GM18526 (cell line): ENCODE data around the gene P2RY8.
A peak's percentile ranks its signal among the peaks of the same experiment; 100 is the strongest.

ENCODE experiments used
- POLR2A ChIP-seq: IDR thresholded peaks from 3 replicates; pipeline ENCODE4 v1.6.1; 2011; ENCODE audit not compliant: insufficient read length; ENCODE audit errors: extremely low read depth

P2RY8 gene

DNA sequence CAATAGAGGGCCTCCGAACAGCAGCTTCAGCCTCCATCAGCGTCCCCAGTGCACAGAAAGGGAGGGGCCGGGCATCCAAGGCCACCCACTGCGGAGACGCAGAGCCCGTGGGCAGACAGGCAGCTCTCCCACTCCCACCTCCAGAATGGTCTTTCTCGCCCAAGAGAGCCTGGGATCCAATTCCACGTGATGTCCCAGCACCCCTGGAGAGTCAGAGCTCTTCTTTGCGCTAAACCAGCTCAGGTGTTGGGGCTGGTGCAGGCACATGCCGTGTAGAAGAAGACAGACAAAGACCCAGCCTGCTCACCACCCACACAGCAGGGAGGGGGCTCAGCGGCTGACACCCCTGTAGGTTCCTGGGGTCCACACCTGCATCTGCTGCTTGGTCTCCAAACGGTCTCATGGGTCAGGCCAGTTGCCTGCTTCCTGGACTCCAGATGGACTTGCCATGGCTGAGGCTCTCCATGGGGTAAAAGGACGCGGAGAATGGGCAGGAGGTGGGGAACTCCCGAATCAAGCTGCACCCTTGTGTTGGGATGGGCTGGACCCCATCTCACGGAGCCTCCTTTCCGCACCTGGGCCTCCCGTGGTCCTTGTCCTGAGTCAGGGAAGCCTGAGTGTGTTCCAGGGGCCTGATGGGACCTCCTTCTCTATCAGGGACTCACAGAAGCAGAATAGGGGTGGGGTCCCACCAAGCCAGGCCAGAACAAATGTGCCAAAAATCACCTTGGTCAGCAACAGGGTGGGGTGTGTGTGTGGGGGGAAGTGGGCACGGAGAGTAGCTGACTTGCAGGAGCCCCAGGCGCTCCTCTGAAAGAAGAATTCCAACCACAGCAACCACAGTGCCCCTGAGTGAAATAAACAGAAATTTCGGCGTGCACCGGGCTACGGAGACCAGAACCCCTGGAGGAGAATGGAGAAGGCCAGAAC lies 72.7 kb downstream of the P2RY8 start:
- TF ChIP-seq POLR2A: no peak

- no peak for TF ChIP-seq POLR2A
Measured at GRCh38 chrX:1463581-1463980, 73.4 kb downstream of the P2RY8 start.

DNA sequence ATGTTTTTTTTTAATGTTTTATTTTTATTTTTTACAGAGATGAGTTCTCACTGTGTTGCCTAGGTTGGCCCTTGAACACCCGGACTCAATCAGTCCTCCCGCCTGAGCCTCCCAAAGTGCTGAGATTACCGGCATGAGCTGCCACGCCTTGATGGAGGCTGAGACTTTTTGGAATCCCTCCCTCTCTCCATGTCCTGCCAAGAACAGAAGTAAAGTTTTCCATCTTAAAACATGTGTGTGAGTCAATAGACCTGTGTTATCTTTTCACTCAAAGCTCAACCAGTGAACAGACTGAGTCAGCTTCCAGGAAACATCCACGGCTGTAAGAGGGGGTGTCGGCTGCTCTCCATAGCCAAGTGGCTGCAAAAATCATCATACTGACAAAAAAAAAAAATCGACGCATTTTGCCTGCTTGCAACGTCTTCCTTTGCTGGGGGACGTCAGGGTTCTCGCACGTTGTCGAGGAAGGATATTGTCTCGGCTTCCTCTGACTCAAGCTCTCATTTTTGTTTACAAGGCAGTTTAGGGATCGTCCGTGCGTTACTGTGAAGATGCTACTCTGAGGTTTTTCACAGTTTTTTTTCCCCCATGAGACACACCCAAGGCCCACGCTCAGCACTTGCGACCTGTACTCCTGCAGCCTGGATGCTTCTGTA lies 74.3 kb downstream of the P2RY8 start:
- no peak for TF ChIP-seq POLR2A

DNA sequence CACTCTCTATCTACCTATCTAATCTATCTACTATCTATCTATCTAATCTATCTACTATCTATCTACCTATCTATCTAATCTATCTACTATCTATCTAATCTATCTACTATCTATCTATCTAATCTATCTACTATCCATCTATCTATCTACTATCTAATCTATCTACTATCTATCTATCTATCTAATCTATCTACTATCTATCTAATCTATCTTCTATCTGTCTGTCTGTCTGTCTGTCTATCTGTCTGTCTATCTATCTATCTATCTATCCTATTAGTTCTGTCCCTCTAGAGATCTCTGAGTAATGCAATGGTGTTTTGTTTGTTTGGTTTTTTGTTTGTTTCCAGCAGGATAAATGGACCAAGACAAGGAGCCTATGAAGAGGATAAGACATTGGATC lies 74.9 kb downstream of the P2RY8 start:
- no peak for TF ChIP-seq POLR2A

- no peak for TF ChIP-seq POLR2A
Measured at GRCh38 chrX:1455948-1456280, 81.1 kb downstream of the P2RY8 start.

- no peak for TF ChIP-seq POLR2A
Measured at GRCh38 chrX:1453951-1454785, 82.8 kb downstream of the P2RY8 start.

- TF ChIP-seq POLR2A: peak; percentile 47
Measured at GRCh38 chrX:1453395-1453783, 83.6 kb downstream of the P2RY8 start.

DNA sequence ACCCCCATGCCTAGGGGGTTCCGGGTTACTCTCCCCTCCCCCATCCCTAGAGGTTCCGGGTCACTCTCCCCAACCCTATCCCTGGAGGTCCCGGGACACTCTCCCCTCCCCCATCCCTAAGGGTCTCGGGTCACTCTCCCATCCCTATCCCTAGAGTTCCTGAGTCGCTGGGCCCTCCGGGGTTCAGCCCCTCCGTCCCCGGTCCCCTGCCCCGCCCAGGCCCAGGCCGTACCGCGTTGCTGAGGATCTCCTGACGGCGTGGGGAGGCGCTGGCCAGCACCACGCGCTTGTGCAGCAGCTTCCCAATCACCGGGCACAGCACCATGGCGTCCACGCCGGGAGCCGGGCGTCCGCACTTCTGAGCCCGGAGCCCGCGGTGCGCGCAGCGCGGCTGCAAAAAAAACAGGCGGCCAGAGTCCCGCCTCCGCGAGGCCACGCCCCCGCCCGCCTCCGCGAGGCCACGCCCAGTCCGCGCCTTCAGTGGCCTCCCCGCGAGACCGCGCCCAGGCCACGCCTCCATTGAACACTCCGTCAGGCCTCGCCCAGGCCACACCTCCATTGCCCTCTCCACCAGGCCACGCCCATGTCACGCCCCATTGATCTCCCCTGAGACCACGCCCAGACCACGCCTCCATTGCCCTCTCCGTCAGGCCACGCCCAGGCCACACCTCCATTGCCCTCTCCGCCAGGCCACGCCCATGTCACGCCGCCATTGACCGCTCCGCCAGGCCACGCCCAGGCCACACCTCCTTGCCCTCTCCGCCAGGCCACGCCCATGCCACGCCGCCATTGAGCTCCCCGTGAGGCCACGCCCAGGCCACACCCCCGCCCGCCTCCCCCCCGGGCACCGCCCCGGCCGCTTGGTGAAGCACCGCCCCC lies 84.2 kb downstream of the P2RY8 start, which contains the start of gene ASMTL:
Gene ASMTL, minus strand, starts transcription at position 394 of the 879 bp plus-strand sequence. Its CDS starts 69 bp downstream, at position 325.
- TF ChIP-seq POLR2A: peak; percentile 96

- no peak for TF ChIP-seq POLR2A
Measured at GRCh38 chrX:1451661-1452515, 85.1 kb downstream of the P2RY8 start.

DNA sequence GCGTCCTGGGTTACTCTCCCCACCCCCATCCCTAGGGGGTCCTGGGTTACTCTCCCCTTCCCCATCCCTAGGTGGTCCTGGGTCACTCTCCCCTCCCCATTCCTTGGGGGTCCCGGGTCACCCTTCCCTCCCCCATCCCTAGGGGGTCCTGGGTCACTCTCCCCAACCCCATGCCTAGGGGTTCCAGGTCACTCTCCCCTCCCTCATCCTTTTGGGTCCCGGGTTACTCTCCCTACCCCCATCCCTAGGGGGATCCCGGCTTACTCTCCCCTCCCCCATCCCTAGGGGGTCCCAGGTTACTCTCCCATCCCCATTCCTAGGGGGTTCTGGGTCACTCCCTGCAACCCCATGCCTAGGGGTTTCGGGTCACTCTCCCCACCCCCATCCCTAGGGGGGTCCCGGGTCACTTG lies 85.7 kb downstream of the P2RY8 start:
- no peak for TF ChIP-seq POLR2A

- no peak for TF ChIP-seq POLR2A
Measured at GRCh38 chrX:1450361-1451161, 86.4 kb downstream of the P2RY8 start.

GRCh38 chrX:1449823-1450149 lies 87.2 kb downstream of the P2RY8 start:
- TF ChIP-seq POLR2A: no peak
